ENCODE data around the gene SEMA3A.

The SEMA3A gene

DNA sequence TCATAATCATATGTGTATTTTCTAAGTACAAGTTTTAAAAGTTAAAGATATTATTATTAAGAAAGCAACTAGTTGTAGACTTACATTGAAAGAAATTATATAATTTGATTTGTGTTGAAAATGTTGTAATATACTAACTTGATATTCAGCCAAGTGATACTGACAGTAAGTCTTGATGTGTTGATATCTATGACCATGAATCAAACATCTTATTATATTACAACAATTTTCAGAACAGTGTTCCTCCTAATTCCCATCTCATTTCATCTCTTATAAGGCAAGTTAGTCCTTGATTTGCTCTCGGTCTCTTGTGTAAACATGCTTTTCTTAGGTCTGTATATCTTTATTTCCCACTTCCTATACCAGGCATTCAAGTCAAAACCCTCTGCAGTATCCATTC lies 276.4 kb downstream of the SEMA3A start:
- no peak for DNase-seq (ENCODE audit: low read depth)
- TF ChIP-seq, protein P1, sequence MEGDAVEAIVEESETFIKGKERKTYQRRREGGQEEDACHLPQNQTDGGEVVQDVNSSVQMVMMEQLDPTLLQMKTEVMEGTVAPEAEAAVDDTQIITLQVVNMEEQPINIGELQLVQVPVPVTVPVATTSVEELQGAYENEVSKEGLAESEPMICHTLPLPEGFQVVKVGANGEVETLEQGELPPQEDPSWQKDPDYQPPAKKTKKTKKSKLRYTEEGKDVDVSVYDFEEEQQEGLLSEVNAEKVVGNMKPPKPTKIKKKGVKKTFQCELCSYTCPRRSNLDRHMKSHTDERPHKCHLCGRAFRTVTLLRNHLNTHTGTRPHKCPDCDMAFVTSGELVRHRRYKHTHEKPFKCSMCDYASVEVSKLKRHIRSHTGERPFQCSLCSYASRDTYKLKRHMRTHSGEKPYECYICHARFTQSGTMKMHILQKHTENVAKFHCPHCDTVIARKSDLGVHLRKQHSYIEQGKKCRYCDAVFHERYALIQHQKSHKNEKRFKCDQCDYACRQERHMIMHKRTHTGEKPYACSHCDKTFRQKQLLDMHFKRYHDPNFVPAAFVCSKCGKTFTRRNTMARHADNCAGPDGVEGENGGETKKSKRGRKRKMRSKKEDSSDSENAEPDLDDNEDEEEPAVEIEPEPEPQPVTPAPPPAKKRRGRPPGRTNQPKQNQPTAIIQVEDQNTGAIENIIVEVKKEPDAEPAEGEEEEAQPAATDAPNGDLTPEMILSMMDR (conservative IDR thresholded peaks at IDR 0.05; ENCODE audit: control insufficient read depth, insufficient read depth, low read depth, low read length): no peak
- no peak overlapping the region for H3K4me3 ChIP-seq (ENCODE audit: control insufficient read depth, low read depth, low read length)

DNA sequence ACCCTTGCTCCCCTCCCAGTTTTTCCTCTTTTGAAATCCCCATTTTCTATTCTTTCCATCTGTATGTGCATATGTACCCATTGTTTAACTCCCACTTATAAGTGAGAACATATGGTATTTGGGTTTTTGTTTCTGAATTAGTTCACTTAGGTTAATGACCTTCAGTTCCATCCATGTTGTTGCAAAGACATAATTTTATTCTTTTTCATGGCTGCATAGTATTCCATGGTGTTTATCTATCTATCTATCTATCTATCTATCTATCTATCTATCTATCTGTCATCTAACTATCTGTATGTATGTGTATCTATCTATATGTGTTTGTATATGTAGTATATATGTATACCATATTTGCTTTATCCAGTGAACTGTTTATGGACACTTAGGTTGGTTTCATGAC lies 281.4 kb downstream of the SEMA3A start:
- TF ChIP-seq, protein P1 (conservative IDR thresholded peaks at IDR 0.05; ENCODE audit: control insufficient read depth, insufficient read depth, low read depth, low read length): no peak
- no peak for DNase-seq (ENCODE audit: low read depth)
- no peak overlapping the region for H3K4me3 ChIP-seq (ENCODE audit: control insufficient read depth, low read depth, low read length)

DNA sequence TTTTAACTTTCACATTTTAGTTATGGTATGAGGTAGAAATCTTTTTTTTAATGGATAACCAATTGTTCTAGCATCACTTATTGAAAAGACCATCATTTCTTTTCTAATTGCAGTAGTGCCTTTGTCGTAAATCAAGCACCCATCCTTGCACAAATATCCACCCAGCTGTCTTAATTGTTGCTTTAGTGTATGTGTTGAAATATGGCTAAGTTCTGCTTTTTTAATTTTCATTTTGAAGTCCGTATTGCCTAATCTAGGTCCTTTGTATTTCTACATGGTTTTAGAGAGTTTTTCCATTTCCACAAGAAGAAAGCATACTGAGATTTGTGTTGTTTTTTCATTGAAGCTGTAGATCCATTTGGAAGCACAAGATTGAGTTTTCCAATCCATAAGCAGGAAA lies 286.1 kb downstream of the SEMA3A start:
- no peak overlapping the region for H3K4me3 ChIP-seq (ENCODE audit: control insufficient read depth, low read depth, low read length)
- TF ChIP-seq, protein P1 (conservative IDR thresholded peaks at IDR 0.05; ENCODE audit: control insufficient read depth, insufficient read depth, low read depth, low read length): no peak
- no peak for DNase-seq (ENCODE audit: low read depth)

All from fibroblast of mammary gland (primary cell).